SH-SY5Y (cell line): ENCODE data around the gene ROBO1.

ENCODE experiments used
- GATA2 ChIP-seq: IDR thresholded peaks from 2 replicates; pipeline ENCODE4 v1.6.1; 2011; ENCODE audit warnings: mild to moderate bottlenecking, low read depth, low read length
- GATA3 ChIP-seq: IDR thresholded peaks from 2 replicates; pipeline ENCODE4 v1.6.1; 2011; ENCODE audit warnings: low read depth, mild to moderate bottlenecking, low read length, moderate library complexity

The ROBO1 gene

DNA sequence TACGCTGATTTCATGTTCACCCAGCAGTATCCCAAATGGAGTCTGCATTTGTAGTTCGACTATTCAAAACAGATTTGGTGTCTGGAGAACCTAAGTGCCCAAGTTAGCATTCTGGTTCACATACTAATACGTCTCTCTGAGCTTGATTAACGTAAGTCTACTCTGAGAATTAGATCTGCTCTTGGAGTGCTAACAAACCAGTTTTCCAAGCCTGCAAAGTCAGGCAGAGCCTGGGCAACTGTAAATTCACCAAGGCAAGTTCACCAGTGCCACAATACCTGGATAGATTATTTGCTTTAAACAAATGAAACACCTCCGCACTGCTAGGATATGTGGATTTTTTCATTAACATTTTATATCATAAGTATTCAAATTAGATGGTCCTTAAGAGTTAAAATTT lies 912.6 kb downstream of the ROBO1 start:
- TF ChIP-seq GATA3 (no peak), GATA2 (no peak)

DNA sequence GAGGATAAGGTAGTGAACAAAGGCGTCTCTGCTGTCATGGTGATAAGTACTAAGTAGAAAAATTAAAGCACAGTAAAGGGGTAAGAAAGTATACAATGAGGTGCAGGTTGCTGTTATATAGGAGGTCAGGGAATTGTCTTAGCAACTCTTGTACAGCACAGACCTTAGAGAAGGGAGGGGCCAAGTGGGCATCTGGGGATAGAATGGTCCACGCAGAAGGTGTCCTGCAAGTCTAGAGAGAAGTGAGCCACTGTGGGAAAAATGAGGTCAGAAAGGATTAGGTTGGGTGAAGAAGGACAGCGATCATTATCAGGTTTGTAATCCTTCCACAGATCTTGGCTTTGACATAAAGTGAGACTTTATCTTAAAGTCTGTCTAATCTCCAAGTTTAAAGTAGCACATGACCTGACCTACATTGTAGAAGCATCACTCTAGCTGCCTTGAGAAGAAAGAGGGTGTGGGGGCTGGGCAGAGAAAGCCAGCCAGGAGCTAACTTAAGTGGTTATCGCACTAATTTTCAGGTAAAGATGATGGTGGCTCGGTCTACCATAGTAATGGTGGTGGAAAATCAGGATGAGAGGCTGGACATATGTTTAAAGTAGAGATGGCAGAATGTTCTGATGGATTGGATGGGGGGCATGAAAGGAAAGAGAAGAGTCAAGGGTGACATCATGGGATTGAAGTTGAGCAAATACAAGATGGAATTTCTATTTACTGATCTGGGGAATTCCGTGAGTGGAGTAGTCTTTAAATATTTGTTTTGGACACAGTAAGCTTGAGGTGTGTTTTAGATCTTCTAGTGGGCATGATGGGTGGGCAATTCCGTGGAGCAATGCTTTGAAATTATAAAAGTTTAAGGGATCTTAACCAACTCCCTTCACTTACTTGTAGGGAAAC lies 919.2 kb downstream of the ROBO1 start:
- TF ChIP-seq GATA3 (no peak), GATA2 (no peak)

DNA sequence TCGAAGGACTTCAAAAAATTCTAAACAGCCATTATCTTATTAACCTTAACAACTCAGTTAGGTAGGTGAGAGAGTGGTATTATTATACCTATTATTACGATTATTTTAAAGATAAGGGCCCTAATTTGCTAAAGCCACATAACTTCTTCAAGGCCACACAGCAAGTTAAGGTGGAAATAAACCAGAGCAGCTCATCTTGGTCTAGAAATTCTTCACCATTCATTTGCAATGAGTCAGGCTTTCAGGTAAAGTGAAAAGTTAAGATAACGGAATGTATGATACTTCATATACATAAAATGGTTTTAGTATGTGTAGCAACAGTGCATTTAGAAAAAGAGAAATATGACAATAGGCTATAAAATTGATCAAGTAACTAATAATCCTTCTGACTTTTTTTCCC lies 920.2 kb downstream of the ROBO1 start:
- TF ChIP-seq GATA2 (no peak), GATA3 (no peak)

DNA sequence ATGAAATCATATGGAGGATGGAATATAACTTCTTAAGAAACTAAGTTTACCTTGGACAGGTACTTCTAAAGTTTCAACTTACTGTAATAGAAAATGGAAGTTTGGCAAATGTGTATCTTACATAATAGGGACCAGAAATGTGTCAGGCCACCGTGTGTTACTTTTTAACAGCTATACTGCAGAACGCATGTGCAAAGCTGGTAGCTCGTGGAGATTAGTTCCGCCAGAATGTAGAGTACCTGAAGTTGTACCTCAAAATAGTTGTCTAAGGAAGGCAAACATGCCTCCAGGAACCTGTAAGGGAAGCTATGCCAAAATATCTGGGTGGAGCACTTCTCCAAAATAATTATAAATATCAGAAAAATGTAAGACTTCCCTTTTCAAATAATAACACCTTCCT lies 920.6 kb downstream of the ROBO1 start:
- TF ChIP-seq GATA2 (no peak), GATA3 (no peak)

DNA sequence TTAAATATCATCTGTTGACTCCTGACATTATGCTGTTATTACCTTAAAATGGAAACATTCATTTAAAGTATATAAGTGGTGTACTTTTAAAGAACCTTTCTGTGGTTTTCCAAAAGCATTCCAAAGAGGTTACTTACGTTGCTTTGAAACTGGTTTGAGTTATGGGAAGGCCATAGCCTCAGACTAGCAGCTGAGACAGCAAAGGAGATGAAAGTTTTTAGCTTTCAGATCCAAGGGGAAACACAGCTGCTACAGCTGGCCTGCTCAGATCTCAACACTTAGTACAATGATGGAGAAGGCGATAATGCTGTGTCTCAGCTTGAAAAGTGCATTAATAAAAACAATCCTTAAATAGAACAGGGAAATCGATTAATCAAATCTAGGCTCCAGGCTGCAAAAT lies 921.1 kb downstream of the ROBO1 start:
- TF ChIP-seq GATA2 = no peak
- TF ChIP-seq GATA3 = no peak

DNA sequence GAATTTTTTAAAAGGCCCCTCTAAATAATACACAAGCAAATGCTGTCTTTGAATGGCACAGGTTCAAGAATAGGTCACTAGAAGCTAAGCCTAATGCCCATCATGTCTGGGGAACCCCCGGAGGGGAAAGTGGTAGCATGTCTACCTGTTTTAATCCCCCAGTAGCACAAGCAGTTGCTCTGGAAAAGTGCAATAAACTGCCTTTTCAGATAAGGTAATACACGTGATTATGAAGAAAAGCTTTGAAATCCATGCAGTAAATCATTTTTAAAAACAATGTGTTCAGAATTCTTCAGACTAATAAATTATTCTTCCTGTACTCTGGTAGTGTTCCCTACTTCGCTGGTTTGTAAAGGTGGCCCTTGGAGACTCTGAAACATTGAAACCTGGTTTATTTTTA lies 922.2 kb downstream of the ROBO1 start:
- TF ChIP-seq GATA3 (no peak), GATA2 (no peak)

DNA sequence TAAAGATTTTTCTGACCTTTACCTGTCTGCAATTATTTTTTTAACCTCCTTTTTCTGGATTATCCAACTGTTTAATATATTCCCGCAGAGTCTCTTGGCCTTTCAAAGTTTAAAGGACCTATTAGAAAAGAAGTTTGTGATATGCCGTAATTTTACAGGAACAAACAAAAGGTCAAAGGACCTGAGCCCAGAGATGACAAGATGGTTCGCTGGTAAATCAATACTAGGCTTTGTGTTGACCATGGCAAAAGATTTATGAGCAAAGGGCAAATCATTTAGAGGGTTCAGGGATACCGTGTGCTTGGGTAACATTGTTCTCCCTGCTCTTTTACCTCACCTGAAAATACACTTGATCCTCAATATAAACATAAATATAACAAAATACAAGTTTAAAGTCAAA lies 923.5 kb downstream of the ROBO1 start:
- TF ChIP-seq GATA2 (no peak), GATA3 (no peak)

- TF ChIP-seq GATA3 (no peak), GATA2 (no peak)
These were observed 928.1 kb downstream of the ROBO1 start for GRCh38 chr3:78839693-78840092.

DNA sequence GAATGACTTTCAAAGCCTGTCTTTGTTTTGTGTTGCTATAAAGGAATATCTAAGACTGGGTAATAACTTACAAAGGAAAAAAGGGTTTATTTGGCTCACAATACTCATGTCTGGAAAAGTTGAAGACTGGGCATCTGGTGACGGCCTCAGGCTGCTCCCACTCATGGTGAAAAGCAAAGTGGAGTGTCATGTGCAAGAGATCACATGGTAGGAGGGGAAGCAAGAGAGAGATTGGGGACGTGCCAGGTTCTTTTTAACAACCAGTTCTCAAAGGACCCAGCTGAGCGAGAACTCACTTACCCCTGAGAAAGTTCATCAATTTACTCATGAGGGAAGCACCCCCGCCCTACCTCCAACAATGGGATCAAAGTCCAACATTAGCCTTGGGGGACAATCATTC lies 929.4 kb downstream of the ROBO1 start:
- TF ChIP-seq GATA2 (no peak), GATA3 (no peak)

DNA sequence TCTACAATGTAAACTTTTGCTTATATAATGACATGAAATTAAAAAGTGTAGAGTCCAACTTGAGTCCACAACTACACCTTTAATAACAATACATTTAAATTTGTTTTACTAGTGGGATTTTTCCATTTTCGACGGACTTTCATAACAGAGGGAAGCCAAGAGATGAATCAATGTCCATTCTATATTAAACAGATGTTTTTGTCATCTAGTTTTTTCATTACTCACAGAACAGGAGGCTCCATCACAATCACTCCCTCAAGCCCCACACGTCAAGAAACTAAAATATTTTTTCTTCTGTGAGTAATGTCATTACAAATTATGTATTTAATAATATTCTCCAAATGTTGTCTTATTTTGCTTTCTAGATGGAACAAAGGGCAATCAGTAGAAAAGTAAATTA lies 932.9 kb downstream of the ROBO1 start:
- no peak for TF ChIP-seq GATA3
- no peak for TF ChIP-seq GATA2

- no peak for TF ChIP-seq GATA2
- no peak for TF ChIP-seq GATA3
These were observed 935.0 kb downstream of the ROBO1 start for GRCh38 chr3:78832785-78833204.

GRCh38 chr3:78831446-78831972 lies 936.3 kb downstream of the ROBO1 start:
- no peak for TF ChIP-seq GATA3
- TF ChIP-seq GATA2 = no peak

- TF ChIP-seq GATA2 = no peak
- no peak for TF ChIP-seq GATA3
These were observed 937.3 kb downstream of the ROBO1 start for GRCh38 chr3:78830470-78830869.

DNA sequence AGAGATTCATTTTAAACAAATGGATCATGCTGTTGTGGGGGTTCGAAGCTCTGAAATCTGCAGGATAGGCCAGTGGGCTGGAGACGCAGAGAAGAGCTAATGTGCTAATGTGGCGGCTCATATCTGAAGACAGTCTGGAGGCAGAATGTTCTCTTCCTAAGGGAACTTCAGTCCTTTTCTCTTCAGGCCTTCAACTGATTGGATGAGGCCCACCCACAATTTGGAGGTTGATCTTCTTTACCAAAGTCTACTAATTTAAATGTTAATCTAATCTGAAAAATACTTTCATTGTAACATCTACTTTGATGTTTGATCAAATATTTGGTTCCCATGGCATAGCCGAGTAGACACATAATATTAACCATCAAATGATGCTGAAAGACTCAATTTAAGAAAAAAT lies 940.2 kb downstream of the ROBO1 start:
- TF ChIP-seq GATA2 (no peak), GATA3 (no peak)

DNA sequence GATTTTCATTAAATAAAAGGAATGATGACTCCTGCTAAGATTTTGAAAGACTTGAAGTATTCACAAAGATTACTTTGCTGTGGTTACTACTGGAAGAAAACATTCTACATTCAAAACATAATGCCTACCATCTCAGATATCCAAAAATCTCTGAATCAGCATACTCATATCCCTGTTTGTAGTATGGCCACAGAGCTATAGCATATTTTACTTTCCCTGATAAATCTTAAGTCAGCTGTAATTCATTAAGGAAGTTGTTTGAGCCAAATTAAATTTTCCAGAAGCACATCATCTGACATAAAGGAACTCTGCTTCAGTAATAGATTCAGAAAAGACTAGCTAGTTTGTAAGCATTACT lies 942.0 kb downstream of the ROBO1 start:
- TF ChIP-seq GATA2 (no peak), GATA3 (no peak)
